Measurements from ENCODE around the gene RUFY4. TPM values are rescaled to one million over a fixed set of nuclear protein-coding genes. Genes with fewer than 3 reads are reported as not detected.

RUFY4 gene
- total and polyA plus RNA-seq, 2 experiments from 2014 or later = 0.27 TPM; not detected in 1

DNA sequence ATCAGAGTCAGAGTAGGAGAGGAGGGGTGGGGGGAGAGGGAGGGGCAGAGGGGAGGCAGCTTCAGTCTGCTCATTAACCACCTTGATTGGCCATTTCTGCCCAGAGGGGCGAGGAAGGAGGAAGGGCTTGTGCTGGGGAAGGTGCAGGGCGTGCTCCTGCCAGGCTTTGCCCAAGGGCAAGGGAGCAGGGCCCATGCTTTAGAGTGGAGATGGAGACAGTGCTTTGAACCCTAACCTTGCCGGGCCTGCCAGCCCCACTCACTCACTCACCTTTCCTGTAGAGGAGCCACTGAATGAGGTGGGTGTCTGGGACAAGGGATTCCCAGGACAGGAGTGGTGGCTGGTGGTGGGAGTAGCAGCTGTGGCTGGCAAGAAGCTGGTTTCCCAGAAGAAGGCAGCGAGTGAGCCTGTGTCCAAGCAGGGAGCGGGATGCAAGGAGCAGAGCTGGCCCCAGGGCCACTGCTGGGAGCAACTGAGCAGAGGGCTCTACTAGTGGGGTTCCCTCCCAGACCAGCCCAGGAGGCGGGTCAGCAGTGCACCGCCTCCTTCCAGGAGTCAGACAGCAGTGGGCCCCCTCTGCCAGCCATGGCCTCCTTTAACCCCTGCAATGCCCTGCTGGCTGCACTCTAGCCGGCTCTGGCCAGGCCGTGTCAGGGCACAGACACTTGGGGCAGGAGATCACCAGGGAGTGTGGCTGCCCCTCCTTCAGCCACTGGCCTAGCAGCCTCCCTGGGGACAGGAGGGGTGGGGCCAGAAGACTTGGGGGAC lies 3.6 kb upstream of the RUFY4 start (continued):
- TF ChIP-seq POLR2AphosphoS5 (IDR thresholded peaks at IDR 0.05; ENCODE audit: low read depth) (no peak), JUNB (IDR thresholded peaks at IDR 0.05; ENCODE audit: unreplicated experiment) (no peak)
- TF ChIP-seq, protein P1, sequence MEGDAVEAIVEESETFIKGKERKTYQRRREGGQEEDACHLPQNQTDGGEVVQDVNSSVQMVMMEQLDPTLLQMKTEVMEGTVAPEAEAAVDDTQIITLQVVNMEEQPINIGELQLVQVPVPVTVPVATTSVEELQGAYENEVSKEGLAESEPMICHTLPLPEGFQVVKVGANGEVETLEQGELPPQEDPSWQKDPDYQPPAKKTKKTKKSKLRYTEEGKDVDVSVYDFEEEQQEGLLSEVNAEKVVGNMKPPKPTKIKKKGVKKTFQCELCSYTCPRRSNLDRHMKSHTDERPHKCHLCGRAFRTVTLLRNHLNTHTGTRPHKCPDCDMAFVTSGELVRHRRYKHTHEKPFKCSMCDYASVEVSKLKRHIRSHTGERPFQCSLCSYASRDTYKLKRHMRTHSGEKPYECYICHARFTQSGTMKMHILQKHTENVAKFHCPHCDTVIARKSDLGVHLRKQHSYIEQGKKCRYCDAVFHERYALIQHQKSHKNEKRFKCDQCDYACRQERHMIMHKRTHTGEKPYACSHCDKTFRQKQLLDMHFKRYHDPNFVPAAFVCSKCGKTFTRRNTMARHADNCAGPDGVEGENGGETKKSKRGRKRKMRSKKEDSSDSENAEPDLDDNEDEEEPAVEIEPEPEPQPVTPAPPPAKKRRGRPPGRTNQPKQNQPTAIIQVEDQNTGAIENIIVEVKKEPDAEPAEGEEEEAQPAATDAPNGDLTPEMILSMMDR (conservative IDR thresholded peaks at IDR 0.05; ENCODE audit: low read depth in 2 of 2) = no peak

DNA sequence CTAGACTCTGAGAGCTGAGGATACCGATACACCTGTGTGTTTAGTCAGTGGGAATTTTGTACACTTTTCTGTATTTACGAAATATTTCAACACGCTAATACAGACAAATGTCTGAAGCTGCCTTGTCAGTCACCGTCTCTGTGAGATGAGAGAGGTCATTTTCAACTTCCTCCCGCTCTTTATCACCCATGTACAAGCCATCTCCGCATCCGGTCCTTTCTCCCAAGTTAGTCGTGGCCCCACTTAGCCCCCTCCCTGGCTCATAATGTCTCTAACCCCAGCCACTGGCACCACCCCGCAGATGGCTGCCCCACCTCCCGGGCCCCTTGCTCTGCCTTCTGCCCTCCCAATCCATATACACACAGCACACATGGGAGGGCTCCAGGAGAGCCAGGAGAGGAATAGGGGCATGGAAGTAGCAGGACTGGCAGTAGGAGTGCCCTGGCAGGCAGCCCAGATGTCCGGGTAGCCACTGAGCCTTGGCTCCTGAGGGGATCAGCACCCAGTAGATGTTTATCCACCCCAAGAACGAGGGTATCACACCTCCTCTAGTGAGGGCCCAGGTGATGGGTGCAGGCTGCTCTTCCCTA lies 2.0 kb upstream of the RUFY4 start:
- Histone ChIP-seq H3K4me2 (no peak overlapping the region), H3K27ac (ENCODE audit: low read depth) (no peak overlapping the region), H3K4me3 (no peak overlapping the region), H3K36me3 (ENCODE audit: insufficient read depth) (no peaks in the 10 kb centered on the region), H3K27me3 (ENCODE audit: insufficient read depth) (no peaks in the 10 kb centered on the region), H3K4me1 (ENCODE audit: insufficient read depth) (no peaks in the 10 kb centered on the region; the same call in 1 of the 2 replicates), H4K20me1 (replicated peaks; ENCODE audit: insufficient read depth) (no peaks in the 10 kb centered on the region), H3K9me2 (ENCODE audit: insufficient read depth) (no peaks in the 10 kb centered on the region), H3K79me2 (replicated peaks; ENCODE audit: insufficient read depth) (no peaks in the 10 kb centered on the region), H2AFZ (no peak overlapping the region), H3F3A (replicated peaks; ENCODE audit: low read depth) (no peaks in the 10 kb centered on the region)
- Mint-ChIP-seq H3K4me3 (no peak overlapping the region), H3K36me3 (ENCODE audit: low read depth) (no peaks in the 10 kb centered on the region), H3K27me3 (ENCODE audit: insufficient read depth, low read depth, poor library complexity) (peaks cover 14% of the 10 kb centered on the region), H3K9me3 (no peaks in the 10 kb centered on the region; the same call in 2 of the 3 replicates), H3K4me1 (peaks cover 15% of the 10 kb centered on the region), H3K27ac (no peak overlapping the region)
- ATAC-seq = no peak
- DNase-seq (ENCODE audit: low spot score) = no peak
- no peak for TF ChIP-seq EZH2phosphoT487 (IDR thresholded peaks at IDR 0.05; ENCODE audit: unreplicated experiment)
- TF ChIP-seq, protein P2, sequence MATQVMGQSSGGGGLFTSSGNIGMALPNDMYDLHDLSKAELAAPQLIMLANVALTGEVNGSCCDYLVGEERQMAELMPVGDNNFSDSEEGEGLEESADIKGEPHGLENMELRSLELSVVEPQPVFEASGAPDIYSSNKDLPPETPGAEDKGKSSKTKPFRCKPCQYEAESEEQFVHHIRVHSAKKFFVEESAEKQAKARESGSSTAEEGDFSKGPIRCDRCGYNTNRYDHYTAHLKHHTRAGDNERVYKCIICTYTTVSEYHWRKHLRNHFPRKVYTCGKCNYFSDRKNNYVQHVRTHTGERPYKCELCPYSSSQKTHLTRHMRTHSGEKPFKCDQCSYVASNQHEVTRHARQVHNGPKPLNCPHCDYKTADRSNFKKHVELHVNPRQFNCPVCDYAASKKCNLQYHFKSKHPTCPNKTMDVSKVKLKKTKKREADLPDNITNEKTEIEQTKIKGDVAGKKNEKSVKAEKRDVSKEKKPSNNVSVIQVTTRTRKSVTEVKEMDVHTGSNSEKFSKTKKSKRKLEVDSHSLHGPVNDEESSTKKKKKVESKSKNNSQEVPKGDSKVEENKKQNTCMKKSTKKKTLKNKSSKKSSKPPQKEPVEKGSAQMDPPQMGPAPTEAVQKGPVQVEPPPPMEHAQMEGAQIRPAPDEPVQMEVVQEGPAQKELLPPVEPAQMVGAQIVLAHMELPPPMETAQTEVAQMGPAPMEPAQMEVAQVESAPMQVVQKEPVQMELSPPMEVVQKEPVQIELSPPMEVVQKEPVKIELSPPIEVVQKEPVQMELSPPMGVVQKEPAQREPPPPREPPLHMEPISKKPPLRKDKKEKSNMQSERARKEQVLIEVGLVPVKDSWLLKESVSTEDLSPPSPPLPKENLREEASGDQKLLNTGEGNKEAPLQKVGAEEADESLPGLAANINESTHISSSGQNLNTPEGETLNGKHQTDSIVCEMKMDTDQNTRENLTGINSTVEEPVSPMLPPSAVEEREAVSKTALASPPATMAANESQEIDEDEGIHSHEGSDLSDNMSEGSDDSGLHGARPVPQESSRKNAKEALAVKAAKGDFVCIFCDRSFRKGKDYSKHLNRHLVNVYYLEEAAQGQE (IDR thresholded peaks at IDR 0.05; ENCODE audit: unreplicated experiment) = no peak
- TF ChIP-seq, protein P3, sequence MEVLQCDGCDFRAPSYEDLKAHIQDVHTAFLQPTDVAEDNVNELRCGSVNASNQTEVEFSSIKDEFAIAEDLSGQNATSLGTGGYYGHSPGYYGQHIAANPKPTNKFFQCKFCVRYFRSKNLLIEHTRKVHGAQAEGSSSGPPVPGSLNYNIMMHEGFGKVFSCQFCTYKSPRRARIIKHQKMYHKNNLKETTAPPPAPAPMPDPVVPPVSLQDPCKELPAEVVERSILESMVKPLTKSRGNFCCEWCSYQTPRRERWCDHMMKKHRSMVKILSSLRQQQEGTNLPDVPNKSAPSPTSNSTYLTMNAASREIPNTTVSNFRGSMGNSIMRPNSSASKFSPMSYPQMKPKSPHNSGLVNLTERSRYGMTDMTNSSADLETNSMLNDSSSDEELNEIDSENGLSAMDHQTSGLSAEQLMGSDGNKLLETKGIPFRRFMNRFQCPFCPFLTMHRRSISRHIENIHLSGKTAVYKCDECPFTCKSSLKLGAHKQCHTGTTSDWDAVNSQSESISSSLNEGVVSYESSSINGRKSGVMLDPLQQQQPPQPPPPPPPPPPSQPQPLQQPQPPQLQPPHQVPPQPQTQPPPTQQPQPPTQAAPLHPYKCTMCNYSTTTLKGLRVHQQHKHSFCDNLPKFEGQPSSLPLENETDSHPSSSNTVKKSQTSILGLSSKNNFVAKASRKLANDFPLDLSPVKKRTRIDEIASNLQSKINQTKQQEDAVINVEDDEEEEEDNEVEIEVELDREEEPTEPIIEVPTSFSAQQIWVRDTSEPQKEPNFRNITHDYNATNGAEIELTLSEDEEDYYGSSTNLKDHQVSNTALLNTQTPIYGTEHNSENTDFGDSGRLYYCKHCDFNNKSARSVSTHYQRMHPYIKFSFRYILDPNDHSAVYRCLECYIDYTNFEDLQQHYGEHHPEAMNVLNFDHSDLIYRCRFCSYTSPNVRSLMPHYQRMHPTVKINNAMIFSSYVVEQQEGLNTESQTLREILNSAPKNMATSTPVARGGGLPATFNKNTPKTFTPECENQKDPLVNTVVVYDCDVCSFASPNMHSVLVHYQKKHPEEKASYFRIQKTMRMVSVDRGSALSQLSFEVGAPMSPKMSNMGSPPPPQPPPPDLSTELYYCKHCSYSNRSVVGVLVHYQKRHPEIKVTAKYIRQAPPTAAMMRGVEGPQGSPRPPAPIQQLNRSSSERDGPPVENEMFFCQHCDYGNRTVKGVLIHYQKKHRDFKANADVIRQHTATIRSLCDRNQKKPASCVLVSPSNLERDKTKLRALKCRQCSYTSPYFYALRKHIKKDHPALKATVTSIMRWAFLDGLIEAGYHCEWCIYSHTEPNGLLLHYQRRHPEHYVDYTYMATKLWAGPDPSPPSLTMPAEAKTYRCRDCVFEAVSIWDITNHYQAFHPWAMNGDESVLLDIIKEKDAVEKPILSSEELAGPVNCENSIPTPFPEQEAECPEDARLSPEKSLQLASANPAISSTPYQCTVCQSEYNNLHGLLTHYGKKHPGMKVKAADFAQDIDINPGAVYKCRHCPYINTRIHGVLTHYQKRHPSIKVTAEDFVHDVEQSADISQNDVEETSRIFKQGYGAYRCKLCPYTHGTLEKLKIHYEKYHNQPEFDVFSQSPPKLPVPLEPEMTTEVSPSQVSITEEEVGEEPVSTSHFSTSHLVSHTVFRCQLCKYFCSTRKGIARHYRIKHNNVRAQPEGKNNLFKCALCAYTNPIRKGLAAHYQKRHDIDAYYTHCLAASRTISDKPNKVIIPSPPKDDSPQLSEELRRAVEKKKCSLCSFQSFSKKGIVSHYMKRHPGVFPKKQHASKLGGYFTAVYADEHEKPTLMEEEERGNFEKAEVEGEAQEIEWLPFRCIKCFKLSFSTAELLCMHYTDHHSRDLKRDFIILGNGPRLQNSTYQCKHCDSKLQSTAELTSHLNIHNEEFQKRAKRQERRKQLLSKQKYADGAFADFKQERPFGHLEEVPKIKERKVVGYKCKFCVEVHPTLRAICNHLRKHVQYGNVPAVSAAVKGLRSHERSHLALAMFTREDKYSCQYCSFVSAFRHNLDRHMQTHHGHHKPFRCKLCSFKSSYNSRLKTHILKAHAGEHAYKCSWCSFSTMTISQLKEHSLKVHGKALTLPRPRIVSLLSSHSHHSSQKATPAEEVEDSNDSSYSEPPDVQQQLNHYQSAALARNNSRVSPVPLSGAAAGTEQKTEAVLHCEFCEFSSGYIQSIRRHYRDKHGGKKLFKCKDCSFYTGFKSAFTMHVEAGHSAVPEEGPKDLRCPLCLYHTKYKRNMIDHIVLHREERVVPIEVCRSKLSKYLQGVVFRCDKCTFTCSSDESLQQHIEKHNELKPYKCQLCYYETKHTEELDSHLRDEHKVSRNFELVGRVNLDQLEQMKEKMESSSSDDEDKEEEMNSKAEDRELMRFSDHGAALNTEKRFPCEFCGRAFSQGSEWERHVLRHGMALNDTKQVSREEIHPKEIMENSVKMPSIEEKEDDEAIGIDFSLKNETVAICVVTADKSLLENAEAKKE (CRISPR knock-in tag; IDR thresholded peaks at IDR 0.05) = no peak
- no peak for TF ChIP-seq EZH2 (IDR thresholded peaks at IDR 0.05; ENCODE audit: low read depth, unreplicated experiment)
- no peak for TF ChIP-seq ZNF331 (CRISPR knock-in tag; IDR thresholded peaks at IDR 0.05; ENCODE audit: low read depth)
- TF ChIP-seq JUNB (IDR thresholded peaks at IDR 0.05; ENCODE audit: unreplicated experiment) = no peak
- TF ChIP-seq CREB1 (CRISPR knock-in tag; IDR thresholded peaks at IDR 0.05; ENCODE audit: low read depth) = no peak
- TF ChIP-seq POLR2AphosphoS5 (IDR thresholded peaks at IDR 0.05; ENCODE audit: low read depth) = no peak
- no peak for TF ChIP-seq NANOG (IDR thresholded peaks at IDR 0.05; ENCODE audit: borderline replicate concordance)

Data from GM23338 (cell line).